HEK293T (cell line): Measurements from ENCODE around the gene BPIFB4.

Experiments
- ARNT ChIP-seq: fragments of 450-650 bp; IDR thresholded peaks from 2 replicates; pipeline ENCODE4 v1.6.1; 2017; ENCODE audit warnings: mild to moderate bottlenecking
- BHLHE40 ChIP-seq: fragments of 450-650 bp; IDR thresholded peaks from 2 replicates; pipeline ENCODE4 v1.6.1; 2016; ENCODE audit warnings: mild to moderate bottlenecking, moderate library complexity, borderline replicate concordance
- CTBP1 ChIP-seq: fragments of 450-650 bp; IDR thresholded peaks from 2 replicates; pipeline ENCODE4 v1.6.1; 2016; ENCODE audit warnings: borderline replicate concordance
- ELF4 ChIP-seq: fragments of 450-650 bp; IDR thresholded peaks from 2 replicates; pipeline ENCODE4 v1.6.1; 2017; ENCODE audit warnings: antibody characterized with exemption
- FOXA1 ChIP-seq: fragments of 450-650 bp; IDR thresholded peaks from 2 replicates; pipeline ENCODE4 v1.6.1; 2016; ENCODE audit warnings: mild to moderate bottlenecking
- FOXK2 ChIP-seq: fragments of 450-650 bp; IDR thresholded peaks from 2 replicates; pipeline ENCODE4 v1.6.1; 2016; ENCODE audit warnings: mild to moderate bottlenecking
- FOXM1 ChIP-seq: fragments of 450-650 bp; IDR thresholded peaks from 2 replicates; pipeline ENCODE4 v1.6.1; 2017; ENCODE audit warnings: mild to moderate bottlenecking, borderline replicate concordance
- L3MBTL2 ChIP-seq: fragments of 450-650 bp; conservative IDR thresholded peaks from 2 replicates; pipeline ENCODE4 v1.6.1; 2016; ENCODE audit warnings: mild to moderate bottlenecking
- NFRKB ChIP-seq: fragments of 450-650 bp; IDR thresholded peaks from 2 replicates; pipeline ENCODE4 v1.6.1; 2016; ENCODE audit warnings: mild to moderate bottlenecking, moderate library complexity
- SP1 ChIP-seq: fragments of 450-650 bp; IDR thresholded peaks from 2 replicates; pipeline ENCODE4 v1.6.1; 2017
- SUZ12 ChIP-seq: fragments of 450-650 bp; IDR thresholded peaks from 2 replicates; pipeline ENCODE4 v1.6.1; 2016; ENCODE audit warnings: mild to moderate bottlenecking
- TARDBP ChIP-seq: fragments of 450-650 bp; IDR thresholded peaks from 2 replicates; pipeline ENCODE4 v1.6.1; 2016
- ZNF384 ChIP-seq: fragments of 450-650 bp; IDR thresholded peaks from 2 replicates; pipeline ENCODE4 v1.6.1; 2016
- TF ChIP-seq, protein P1 (sequence below): fragments of 450-650 bp; IDR thresholded peaks from 2 replicates; pipeline ENCODE4 v1.6.1; 2016

DNA sequence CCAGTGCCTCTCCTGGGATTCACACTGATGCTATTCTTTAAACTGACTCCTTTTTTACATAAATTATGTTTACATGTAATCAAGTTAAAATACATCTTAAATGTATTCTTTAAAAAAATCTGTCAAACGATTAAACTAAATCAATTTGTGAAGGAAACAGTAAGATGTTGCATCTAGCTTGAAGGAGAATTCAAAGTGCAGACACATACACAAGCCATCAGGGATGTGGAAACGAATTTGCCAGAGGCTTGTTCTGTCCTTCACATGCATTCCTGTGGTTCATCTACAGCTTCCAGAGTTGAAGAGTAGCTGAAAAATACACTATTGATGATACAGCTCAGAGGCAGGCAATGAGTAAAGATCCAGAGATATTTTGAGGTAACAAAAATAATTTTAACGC, 33.0 kb upstream of the BPIFB4 start:
- TF ChIP-seq ELF4 (no peak), ZNF384 (no peak), FOXK2 (no peak), SUZ12 (no peak), ARNT (no peak), FOXA1 (no peak), FOXM1 (no peak), BHLHE40 (no peak), TARDBP (no peak), L3MBTL2 (no peak), SP1 (no peak), NFRKB (no peak), CTBP1 (no peak)
- TF ChIP-seq, protein P1, sequence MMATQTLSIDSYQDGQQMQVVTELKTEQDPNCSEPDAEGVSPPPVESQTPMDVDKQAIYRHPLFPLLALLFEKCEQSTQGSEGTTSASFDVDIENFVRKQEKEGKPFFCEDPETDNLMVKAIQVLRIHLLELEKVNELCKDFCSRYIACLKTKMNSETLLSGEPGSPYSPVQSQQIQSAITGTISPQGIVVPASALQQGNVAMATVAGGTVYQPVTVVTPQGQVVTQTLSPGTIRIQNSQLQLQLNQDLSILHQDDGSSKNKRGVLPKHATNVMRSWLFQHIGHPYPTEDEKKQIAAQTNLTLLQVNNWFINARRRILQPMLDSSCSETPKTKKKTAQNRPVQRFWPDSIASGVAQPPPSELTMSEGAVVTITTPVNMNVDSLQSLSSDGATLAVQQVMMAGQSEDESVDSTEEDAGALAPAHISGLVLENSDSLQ = no peak
